CD4-positive, alpha-beta T cell (primary cell): ENCODE results near the gene CPTP. TPM values are rescaled to one million over a fixed set of nuclear protein-coding genes. Genes with fewer than 3 reads are reported as not detected.

Source experiments
- ATAC-seq: fragments of 200-7000 bp; cut with Tn5 transposase; one replicate; pipeline ENCODE4 v1.10.0; 2022; ENCODE audit warnings: mild to moderate bottlenecking; ENCODE audit not compliant: poor library complexity
- CTCF ChIA-PET: fragments of 350-600 bp; sonication (Branson Sonifier 250); formaldehyde crosslinking; loops from one replicate; lab custom pipeline; 2021; ENCODE audit warnings: antibody characterized with exemption, inconsistent platforms; lab: Charles Lee
- POLR2A ChIA-PET: fragments of 350-600 bp; sonication (Branson Sonifier 250); formaldehyde crosslinking; loops from one replicate; lab custom pipeline; 2021; ENCODE audit warnings: antibody characterized with exemption, inconsistent platforms; lab: Charles Lee
- DNase-seq, 14 experiments: peaks; one replicate each; pipeline ENCODE4 v3.0.0-alpha.2; 2013 to 2020; ENCODE audit warnings: mixed read lengths in 2 of 14
- H3K27ac ChIP-seq, 2 donors: one replicate each; pipeline versions ENCODE4 v1.5.1 to v1.7.0; 2013; ENCODE audit warnings: low read length in 2 of 2, low read depth in 1 of 2, mild to moderate bottlenecking in 1 of 2
- H3K27me3 ChIP-seq, 2 experiments: 1 replicate in 1 of 2; 2 replicates in 1 of 2; pipeline versions ENCODE4 v1.6.1 to v1.7.0; 2013; ENCODE audit warnings: low read length in 2 of 2, control low read depth in 1 of 2, mild to moderate bottlenecking in 1 of 2, moderate library complexity in 1 of 2; ENCODE audit not compliant: insufficient read depth in 2 of 2, control insufficient read depth in 1 of 2
- H3K36me3 ChIP-seq: one replicate; pipeline ENCODE4 v1.6.1; 2013; ENCODE audit warnings: low read length, control low read depth; ENCODE audit not compliant: insufficient read depth
- H3K4me1 ChIP-seq: one replicate; pipeline ENCODE4 v1.6.1; 2013; ENCODE audit warnings: low read length, control low read depth; ENCODE audit not compliant: insufficient read depth
- H3K4me3 ChIP-seq: one replicate; pipeline ENCODE4 v1.5.1; 2013; ENCODE audit warnings: mild to moderate bottlenecking, low read length, moderate library complexity
- H3K9me3 ChIP-seq, 2 experiments: 1 replicate in 1 of 2; 2 replicates in 1 of 2; pipeline versions ENCODE4 v1.6.1 to v1.7.0; 2013; ENCODE audit warnings: low read length in 2 of 2, mild to moderate bottlenecking in 2 of 2, control low read depth in 1 of 2, moderate library complexity in 1 of 2; ENCODE audit not compliant: control insufficient read depth in 1 of 2, insufficient read depth in 1 of 2
- H3K27ac Mint-ChIP-seq: one replicate; pipeline ENCODE4 v1.8.0; 2020; ENCODE audit warnings: mixed read lengths
- H3K27me3 Mint-ChIP-seq: one replicate; pipeline ENCODE4 v1.8.0; 2021; ENCODE audit warnings: mixed read lengths
- H3K36me3 Mint-ChIP-seq: one replicate; pipeline ENCODE4 v1.8.0; 2021; ENCODE audit warnings: low read depth, mixed read lengths
- H3K4me1 Mint-ChIP-seq: one replicate; pipeline ENCODE4 v1.8.0; 2021; ENCODE audit warnings: low read depth, mixed read lengths
- H3K4me3 Mint-ChIP-seq: one replicate; pipeline ENCODE4 v1.8.0; 2020; ENCODE audit warnings: mild to moderate bottlenecking, mixed read lengths
- H3K9me3 Mint-ChIP-seq: one replicate; pipeline ENCODE4 v1.8.0; 2020; ENCODE audit warnings: mixed read lengths
- CTCF ChIP-seq: fragments of 200-600 bp; IDR thresholded peaks from one replicate; pipeline ENCODE4 v1.8.0; 2022; ENCODE audit warnings: antibody characterized with exemption, mild to moderate bottlenecking
- intact Hi-C, 2 experiments: fragments of 100-400 bp; cut with DNase I in 1 of 2; cut with micrococcal nuclease in 1 of 2; formaldehyde crosslinking; loops; one replicate each; pipeline versions ENCODE4 v1.15.1 to v1.9.0; 2023 to 2025; cut with DNase I, micrococcal nuclease
- total RNA-seq, 174 experiments: library from RNA in 2 of 174; stranded (reverse) in 2 of 174; gene quantifications; one replicate each; pipeline ENCODE4 v1.2.3 and lab custom pipeline; 2021 to 2026

The CPTP gene
- total RNA-seq, 2 experiments from 2014 or later = 11.6 to 12.9 TPM

GRCh38 chr1:1349256-1350012, 24.8 kb downstream of the CPTP start, which contains the start of gene DVL1:
TSS of gene DVL1 (minus strand) at chr1:1349418. CDS start at chr1:1349065, 353 bp downstream.
- Mint-ChIP-seq H3K4me3 (peak within 1 kb of the TSS; percentile 86), H3K27me3 (peaks cover 21% of the 10 kb centered on the region), H3K9me3 (no peaks in the 10 kb centered on the region), H3K36me3 (no peaks in the 10 kb centered on the region), H3K4me1 (peaks cover 36% of the 10 kb centered on the region), H3K27ac (no peak within 1 kb of the TSS)
- peak; percentile 27 for TF ChIP-seq CTCF
- CTCF ChIA-PET = interaction anchor here (0.6 kb wide), 1 partner anchor 535 kb away, joined by 3 read pairs; no protein-coding TSS in a partner anchor
- Histone ChIP-seq H3K4me1 (peaks cover 58% of the 10 kb centered on the region), H3K27me3 (peaks cover 14 to 19% of the 10 kb centered on the region in 2 experiments), H3K4me3 (peak within 1 kb of the TSS; percentile 58), H3K36me3 (no peaks in the 10 kb centered on the region), H3K27ac (peak within 1 kb of the TSS in 1 of 2 donors; percentile 53), H3K9me3 (peaks cover 0 to 17% of the 10 kb centered on the region in 2 experiments)
- peak; percentile 75 for ATAC-seq
- DNase-seq = peak; percentile 58 to 90 (median 70)
- intact Hi-C loops = loop anchor here (1.0 to 2.0 kb wide), 5 partner anchors 23 to 233 kb away; partner anchors contain the start of genes C1orf159 (in 1 of the 2), CPTP (in 1 of the 2), INTS11 (in 1 of the 2) and PUSL1 (in 1 of the 2)
- POLR2A ChIA-PET = interaction anchor here (1.5 to 1.8 kb wide), 2 partner anchors 23 to 50 kb away, joined by 4 to 6 read pairs; partner anchors contain the start of gene CCNL2

- peak overlapping the region; percentile 80 for H3K4me3 Mint-ChIP-seq
- ChIA-PET POLR2A (interaction anchor here (1.2 to 1.4 kb wide), 2 partner anchors 20 to 23 kb away, joined by 4 read pairs; partner anchors contain the start of gene AURKAIP1), CTCF (no interaction called here)
- Histone ChIP-seq H3K27me3 (peaks cover 15 to 32% of the 10 kb centered on the region in 2 experiments), H3K9me3 (peaks cover 0 to 18% of the 10 kb centered on the region in 2 experiments), H3K4me3 (no peak overlapping the region), H3K4me1 (peaks cover 47% of the 10 kb centered on the region), H3K27ac (no peak overlapping the region), H3K36me3 (no peaks in the 10 kb centered on the region)
- intact Hi-C loops = no loop called here
- H3K27ac Mint-ChIP-seq = peak overlapping the region; percentile 48
- no peaks in the 10 kb centered on the region for H3K9me3 Mint-ChIP-seq
- TF ChIP-seq CTCF = no peak
- no peaks in the 10 kb centered on the region for H3K36me3 Mint-ChIP-seq
- peaks cover 34% of the 10 kb centered on the region for H3K4me1 Mint-ChIP-seq
- peaks cover 21% of the 10 kb centered on the region for H3K27me3 Mint-ChIP-seq
- DNase-seq (no peak), ATAC-seq (no peak)
These were observed 27.2 kb downstream of the CPTP start for GRCh38 chr1:1351511-1352427.
